Activated T-helper 1 cell treated with anti-CD3 and anti-CD28 coated beads, Interleukin-12 subunit alpha, Interleukin-12 subunit beta, Interleukin-2, Interleukin-4 antibody, amounts not matched to agents 30 ng/mL and 10 ng/mL and 1 ng/mL, durations not matched to agents 14 hours and 24 hours and 36 hours (primary cell): ENCODE measurements around the gene CCDC186. TPM values are rescaled to one million over a fixed set of nuclear protein-coding genes. Genes with fewer than 3 reads are reported as not detected.

Source experiments
- DNase-seq: peaks from one replicate; pipeline ENCODE4 v3.0.0; 2021; ENCODE audit warnings: low spot score
- H3K27ac Mint-ChIP-seq: one replicate; pipeline ENCODE4 v1.8.0; 2021; ENCODE audit warnings: mild to moderate bottlenecking, mixed read lengths
- H3K27me3 Mint-ChIP-seq: one replicate; pipeline ENCODE4 v1.8.0; 2022; ENCODE audit warnings: mild to moderate bottlenecking, moderate library complexity, mixed read lengths; ENCODE audit not compliant: insufficient read depth
- H3K36me3 Mint-ChIP-seq: one replicate; pipeline ENCODE4 v1.8.0; 2021; ENCODE audit warnings: low read depth, mixed read lengths
- H3K4me1 Mint-ChIP-seq: one replicate; pipeline ENCODE4 v1.8.0; 2021; ENCODE audit warnings: low read depth, mixed read lengths
- H3K4me3 Mint-ChIP-seq: one replicate; pipeline ENCODE4 v1.8.0; 2021; ENCODE audit warnings: mild to moderate bottlenecking, moderate library complexity, mixed read lengths
- H3K9me3 Mint-ChIP-seq: one replicate; pipeline ENCODE4 v1.8.0; 2021; ENCODE audit warnings: mixed read lengths
- intact Hi-C: fragments of 100-400 bp; cut with micrococcal nuclease; formaldehyde crosslinking; loops from one replicate; pipeline ENCODE4 v1.15.1; 2024
- total RNA-seq: library from RNA; stranded (reverse); gene quantifications from 2 replicates; pipeline ENCODE4 v1.2.3, GENCODE V29; 2022

The CCDC186 gene
- total RNA-seq, 1 donor from 2014 or later: 13.0 TPM

- Mint-ChIP-seq H3K36me3 (no peaks in the 10 kb centered on the region), H3K4me3 (no peak overlapping the region), H3K4me1 (no peaks in the 10 kb centered on the region), H3K9me3 (no peaks in the 10 kb centered on the region), H3K27ac (no peak overlapping the region), H3K27me3 (peaks cover 36% of the 10 kb centered on the region)
- no peak for DNase-seq
- intact Hi-C loops: no loop called here
These were observed 14.0 kb upstream of the CCDC186 start for GRCh38 chr10:114188001-114188400.

- intact Hi-C loops: no loop called here
- no peaks in the 10 kb centered on the region for H3K9me3 Mint-ChIP-seq
- H3K4me3 Mint-ChIP-seq: no peak overlapping the region
- H3K27me3 Mint-ChIP-seq: peaks cover 22% of the 10 kb centered on the region
- DNase-seq: no peak
- H3K4me1 Mint-ChIP-seq: no peaks in the 10 kb centered on the region
- no peak overlapping the region for H3K27ac Mint-ChIP-seq
- no peaks in the 10 kb centered on the region for H3K36me3 Mint-ChIP-seq
These were observed 10.3 kb upstream of the CCDC186 start for GRCh38 chr10:114184276-114184675.

GRCh38 chr10:114183563-114183962, 9.6 kb upstream of the CCDC186 start:
- Mint-ChIP-seq H3K27ac (no peak overlapping the region), H3K4me3 (no peak overlapping the region), H3K9me3 (no peaks in the 10 kb centered on the region), H3K27me3 (peaks cover 18% of the 10 kb centered on the region), H3K36me3 (no peaks in the 10 kb centered on the region), H3K4me1 (no peaks in the 10 kb centered on the region)
- intact Hi-C loops: no loop called here
- no peak for DNase-seq

GRCh38 chr10:114181971-114182370, 8.0 kb upstream of the CCDC186 start:
- Mint-ChIP-seq H3K36me3 (no peaks in the 10 kb centered on the region), H3K27me3 (peaks cover 12% of the 10 kb centered on the region), H3K27ac (no peak overlapping the region), H3K9me3 (no peaks in the 10 kb centered on the region), H3K4me1 (no peaks in the 10 kb centered on the region), H3K4me3 (no peak overlapping the region)
- intact Hi-C loops: no loop called here
- DNase-seq: no peak

GRCh38 chr10:114180937-114181336, 6.9 kb upstream of the CCDC186 start:
- DNase-seq: no peak
- Mint-ChIP-seq H3K9me3 (no peaks in the 10 kb centered on the region), H3K4me1 (no peaks in the 10 kb centered on the region), H3K27ac (no peak overlapping the region), H3K27me3 (peaks cover 14% of the 10 kb centered on the region), H3K36me3 (no peaks in the 10 kb centered on the region), H3K4me3 (no peak overlapping the region)
- intact Hi-C loops: no loop called here

GRCh38 chr10:114179747-114180146, 5.7 kb upstream of the CCDC186 start:
- DNase-seq: no peak
- H3K4me1 Mint-ChIP-seq: peaks cover 4% of the 10 kb centered on the region
- peaks cover 19% of the 10 kb centered on the region for H3K27me3 Mint-ChIP-seq
- H3K27ac Mint-ChIP-seq: no peak overlapping the region
- H3K36me3 Mint-ChIP-seq: no peaks in the 10 kb centered on the region
- H3K9me3 Mint-ChIP-seq: no peaks in the 10 kb centered on the region
- no peak overlapping the region for H3K4me3 Mint-ChIP-seq
- intact Hi-C loops: loop anchor here (10.0 kb wide), 1 partner anchor 435 kb away; no protein-coding TSS in a partner anchor

GRCh38 chr10:114179148-114179547, 5.1 kb upstream of the CCDC186 start, which contains the start of gene TDRD1:
TSS of gene TDRD1 (plus strand) at chr10:114179353. CDS start at chr10:114187832, 8,479 bp downstream.
- Mint-ChIP-seq H3K27me3 (peaks cover 17% of the 10 kb centered on the region), H3K9me3 (no peaks in the 10 kb centered on the region), H3K36me3 (no peaks in the 10 kb centered on the region), H3K27ac (no peak within 1 kb of the TSS), H3K4me1 (peaks cover 9% of the 10 kb centered on the region), H3K4me3 (no peak within 1 kb of the TSS)
- no peak for DNase-seq
- intact Hi-C loops: loop anchor here (10.0 kb wide), 1 partner anchor 436 kb away; no protein-coding TSS in a partner anchor

- Mint-ChIP-seq H3K27me3 (peaks cover 12% of the 10 kb centered on the region), H3K4me3 (no peak overlapping the region), H3K36me3 (peaks cover 3% of the 10 kb centered on the region), H3K9me3 (no peaks in the 10 kb centered on the region), H3K27ac (no peak overlapping the region), H3K4me1 (peaks cover 27% of the 10 kb centered on the region)
- DNase-seq: no peak
- intact Hi-C loops: loop anchor here (10.0 kb wide), 1 partner anchor 438 kb away; no protein-coding TSS in a partner anchor
These were observed 2.5 kb upstream of the CCDC186 start for GRCh38 chr10:114176511-114176910.

- intact Hi-C loops: loop anchor here (2.0 to 10.0 kb wide), 2 partner anchors 129 to 439 kb away; no protein-coding TSS in a partner anchor
- no peak for DNase-seq
- Mint-ChIP-seq H3K4me3 (peak overlapping the region; percentile 8), H3K27ac (no peak overlapping the region), H3K27me3 (peaks cover 12% of the 10 kb centered on the region), H3K4me1 (peaks cover 32% of the 10 kb centered on the region), H3K36me3 (peaks cover 7% of the 10 kb centered on the region), H3K9me3 (no peaks in the 10 kb centered on the region)
These were observed 1.7 kb upstream of the CCDC186 start for GRCh38 chr10:114175667-114176066.

GRCh38 chr10:114174695-114175188, 739 bp upstream of the CCDC186 start:
- Mint-ChIP-seq H3K36me3 (peaks cover 10% of the 10 kb centered on the region), H3K4me3 (peak overlapping the region; percentile 95), H3K27ac (peak overlapping the region; percentile 84), H3K9me3 (no peaks in the 10 kb centered on the region), H3K4me1 (peaks cover 35% of the 10 kb centered on the region), H3K27me3 (peaks cover 12% of the 10 kb centered on the region)
- DNase-seq: no peak
- intact Hi-C loops: loop anchor here (1.0 to 10.0 kb wide), 8 partner anchors 130 to 763 kb away; partner anchors contain the start of gene TRUB1

- Mint-ChIP-seq H3K9me3 (peaks cover 4% of the 10 kb centered on the region), H3K36me3 (peaks cover 14% of the 10 kb centered on the region), H3K4me1 (peaks cover 38% of the 10 kb centered on the region), H3K27me3 (peaks cover 12% of the 10 kb centered on the region), H3K4me3 (peak overlapping the region; percentile 95), H3K27ac (peak overlapping the region; percentile 91)
- DNase-seq: no peak
- intact Hi-C loops: loop anchor here (2.0 to 10.0 kb wide), 4 partner anchors 319 to 764 kb away; partner anchors contain the start of genes DCLRE1A, NHLRC2 and TRUB1
These were observed 441 bp downstream of the CCDC186 start for GRCh38 chr10:114173603-114173920.

GRCh38 chr10:114172776-114173602, 1.0 kb downstream of the CCDC186 start:
- Mint-ChIP-seq H3K27me3 (peaks cover 12% of the 10 kb centered on the region), H3K36me3 (peaks cover 18% of the 10 kb centered on the region), H3K4me3 (peak overlapping the region; percentile 95), H3K27ac (peak overlapping the region; percentile 91), H3K9me3 (peaks cover 7% of the 10 kb centered on the region), H3K4me1 (peaks cover 42% of the 10 kb centered on the region)
- intact Hi-C loops: loop anchor here (2.0 to 10.0 kb wide), 4 partner anchors 318 to 764 kb away; partner anchors contain the start of genes DCLRE1A, NHLRC2 and TRUB1
- DNase-seq: no peak

GRCh38 chr10:114172216-114172615, 1.8 kb downstream of the CCDC186 start:
- intact Hi-C loops: loop anchor here (2.0 to 10.0 kb wide), 4 partner anchors 317 to 765 kb away; partner anchors contain the start of genes DCLRE1A, NHLRC2 and TRUB1
- H3K4me1 Mint-ChIP-seq: peaks cover 44% of the 10 kb centered on the region

More at GRCh38 chr10:114172216-114172615, 1.8 kb downstream of the CCDC186 start:
- Mint-ChIP-seq H3K36me3 (peaks cover 20% of the 10 kb centered on the region), H3K9me3 (peaks cover 10% of the 10 kb centered on the region), H3K4me3 (peak overlapping the region; percentile 95), H3K27me3 (peaks cover 12% of the 10 kb centered on the region), H3K27ac (peak overlapping the region; percentile 40)
- no peak for DNase-seq
